ENCODE data around the gene ADNP. TPM values are rescaled to one million over a fixed set of nuclear protein-coding genes. Genes with fewer than 3 reads are reported as not detected.

ADNP gene
- total RNA-seq, 4 donors from 2014 or later: 29.2 to 47.5 (median 32.8) TPM

GRCh38 chr20:50969912-50970311, 38.7 kb upstream of the ADNP start:
- Histone ChIP-seq H3K27me3 (peaks cover 0 to 5% (median 0%) of the 10 kb centered on the region in 4 donors), H3K4me1 (no peaks in the 10 kb centered on the region), H3K4me3 (no peak overlapping the region), H3K9me3 (no peaks in the 10 kb centered on the region), H3K27ac (no peak overlapping the region), H3K36me3 (no peaks in the 10 kb centered on the region)
- 76% methylated on average over 8 of the region's 8 CpGs for WGBS, 2 donors
- no peak for TF ChIP-seq POLR2A (IDR thresholded peaks at IDR 0.05)
- TF ChIP-seq, protein P1, sequence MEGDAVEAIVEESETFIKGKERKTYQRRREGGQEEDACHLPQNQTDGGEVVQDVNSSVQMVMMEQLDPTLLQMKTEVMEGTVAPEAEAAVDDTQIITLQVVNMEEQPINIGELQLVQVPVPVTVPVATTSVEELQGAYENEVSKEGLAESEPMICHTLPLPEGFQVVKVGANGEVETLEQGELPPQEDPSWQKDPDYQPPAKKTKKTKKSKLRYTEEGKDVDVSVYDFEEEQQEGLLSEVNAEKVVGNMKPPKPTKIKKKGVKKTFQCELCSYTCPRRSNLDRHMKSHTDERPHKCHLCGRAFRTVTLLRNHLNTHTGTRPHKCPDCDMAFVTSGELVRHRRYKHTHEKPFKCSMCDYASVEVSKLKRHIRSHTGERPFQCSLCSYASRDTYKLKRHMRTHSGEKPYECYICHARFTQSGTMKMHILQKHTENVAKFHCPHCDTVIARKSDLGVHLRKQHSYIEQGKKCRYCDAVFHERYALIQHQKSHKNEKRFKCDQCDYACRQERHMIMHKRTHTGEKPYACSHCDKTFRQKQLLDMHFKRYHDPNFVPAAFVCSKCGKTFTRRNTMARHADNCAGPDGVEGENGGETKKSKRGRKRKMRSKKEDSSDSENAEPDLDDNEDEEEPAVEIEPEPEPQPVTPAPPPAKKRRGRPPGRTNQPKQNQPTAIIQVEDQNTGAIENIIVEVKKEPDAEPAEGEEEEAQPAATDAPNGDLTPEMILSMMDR (IDR thresholded peaks at IDR 0.05): no peak
- intact Hi-C loops (cut with DNase I): no loop called here
- DNase-seq: no peak

DNA sequence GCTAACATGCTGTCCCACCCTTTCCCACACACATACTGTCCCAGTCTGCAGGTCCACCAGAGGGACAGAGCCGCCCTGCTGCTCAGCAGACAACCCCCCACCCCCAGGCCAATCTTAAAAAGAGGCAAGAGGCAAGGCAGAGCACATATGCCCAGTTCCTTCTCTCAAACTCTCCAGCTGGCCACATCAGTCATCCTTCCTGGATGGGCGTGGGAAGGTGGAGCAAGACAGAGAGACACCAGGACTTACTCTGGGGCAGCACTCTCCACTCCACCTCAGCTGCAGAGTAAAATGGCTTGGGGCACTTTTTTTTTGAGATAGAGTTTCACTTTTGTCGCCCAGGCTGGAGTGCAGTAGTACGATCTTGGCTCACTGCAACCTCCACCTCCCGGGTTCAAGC, 38.2 kb upstream of the ADNP start:
- Histone ChIP-seq H3K27ac (no peak overlapping the region), H3K36me3 (no peaks in the 10 kb centered on the region), H3K4me3 (no peak overlapping the region), H3K27me3 (peaks cover 0 to 5% (median 0%) of the 10 kb centered on the region in 4 donors), H3K4me1 (no peaks in the 10 kb centered on the region), H3K9me3 (no peaks in the 10 kb centered on the region)
- TF ChIP-seq, protein P1 (IDR thresholded peaks at IDR 0.05): no peak
- TF ChIP-seq POLR2A (IDR thresholded peaks at IDR 0.05): no peak
- intact Hi-C loops (cut with DNase I): no loop called here
- 65 to 70% methylated on average over 4 of the region's 5 CpGs for WGBS, 2 donors
- DNase-seq: no peak

GRCh38 chr20:50968289-50968688, 37.1 kb upstream of the ADNP start:
- TF ChIP-seq POLR2A (IDR thresholded peaks at IDR 0.05): no peak
- TF ChIP-seq, protein P1 (IDR thresholded peaks at IDR 0.05): no peak
- intact Hi-C loops (cut with DNase I): no loop called here
- no peaks in the 10 kb centered on the region for H3K36me3 ChIP-seq
- no peak for DNase-seq
- 78 to 82% methylated on average over 9 of the region's 9 CpGs for WGBS, 2 donors
- H3K4me3 ChIP-seq: no peak overlapping the region
- no peaks in the 10 kb centered on the region for H3K9me3 ChIP-seq
- no peaks in the 10 kb centered on the region for H3K4me1 ChIP-seq
- peaks cover 0 to 5% (median 0%) of the 10 kb centered on the region in 4 donors for H3K27me3 ChIP-seq
- no peak overlapping the region for H3K27ac ChIP-seq

DNA sequence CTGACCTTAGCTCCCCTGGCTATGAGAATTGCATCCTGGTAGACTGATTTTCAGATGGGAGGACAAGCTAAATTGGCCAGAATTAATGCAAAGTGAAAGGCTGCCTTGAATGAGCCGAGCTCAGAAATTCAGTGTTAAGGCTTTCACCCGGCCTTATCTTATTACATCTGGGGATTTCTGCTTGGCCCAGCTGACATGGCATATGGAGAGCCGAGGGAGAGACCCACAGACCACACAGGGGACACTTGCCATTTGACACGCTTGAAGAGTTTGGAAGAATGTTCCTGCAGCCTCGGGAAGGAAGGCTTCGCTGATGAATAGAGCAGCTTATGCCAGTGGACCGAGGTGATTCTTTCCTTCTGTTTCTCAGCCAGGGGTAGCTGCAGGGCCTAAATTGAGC, 36.3 kb upstream of the ADNP start:
- peaks cover 0 to 5% (median 0%) of the 10 kb centered on the region in 4 donors for H3K27me3 ChIP-seq
- H3K9me3 ChIP-seq: no peaks in the 10 kb centered on the region
- H3K36me3 ChIP-seq: peaks cover 0 to 4% (median 0%) of the 10 kb centered on the region in 3 donors
- intact Hi-C loops (cut with DNase I): no loop called here
- no peak overlapping the region for H3K27ac ChIP-seq
- H3K4me3 ChIP-seq: no peak overlapping the region
- WGBS, 2 donors: 34 to 60% methylated on average over 2 to 7 of the region's 7 CpGs
- H3K4me1 ChIP-seq: no peaks in the 10 kb centered on the region
- DNase-seq: no peak
- TF ChIP-seq, protein P1 (IDR thresholded peaks at IDR 0.05): no peak
- TF ChIP-seq POLR2A (IDR thresholded peaks at IDR 0.05): no peak

GRCh38 chr20:50959543-50960126, 28.4 kb upstream of the ADNP start:
- Histone ChIP-seq H3K4me1 (peaks cover 19 to 61% (median 31%) of the 10 kb centered on the region in 3 donors), H3K4me3 (peak overlapping the region; percentile 70 to 97 (median 89)), H3K9me3 (no peaks in the 10 kb centered on the region), H3K27me3 (no peaks in the 10 kb centered on the region), H3K27ac (peak overlapping the region; percentile 91 to 93 (median 92)), H3K36me3 (peaks cover 0 to 35% (median 0%) of the 10 kb centered on the region in 3 donors)
- intact Hi-C loops (cut with DNase I): no loop called here
- no peak for DNase-seq
- no peak for TF ChIP-seq POLR2A (IDR thresholded peaks at IDR 0.05)
- TF ChIP-seq, protein P1 (IDR thresholded peaks at IDR 0.05): no peak
- WGBS, 2 donors: 68 to 83% methylated on average over 12 to 13 of the region's 25 CpGs

Measured in esophagus squamous epithelium (tissue), 5 donors.